Naive B cell (primary cell): Measurements from ENCODE around the gene GBA2. TPM values are rescaled to one million over a fixed set of nuclear protein-coding genes. Genes with fewer than 3 reads are reported as not detected.

Experiments
- ATAC-seq, 2 donors: fragments of 150-1000 bp; cut with Tn5 transposase; 2 replicates each; pipeline ENCODE4 v1.10.0; 2021; ENCODE audit warnings: low read depth in 2 of 2, mild to moderate bottlenecking in 2 of 2, moderate library complexity in 2 of 2
- DNase-seq: peaks from one replicate; pipeline ENCODE4 v3.0.0; 2022
- H3K27ac Mint-ChIP-seq, 6 donors: one replicate each; pipeline ENCODE4 v1.8.0; 2020 to 2022; ENCODE audit warnings: mild to moderate bottlenecking in 6 of 6, mixed read lengths in 6 of 6, moderate library complexity in 5 of 6, inconsistent platforms in 2 of 6
- H3K27me3 Mint-ChIP-seq, 3 donors: one replicate each; pipeline ENCODE4 v1.8.0; 2021 to 2022; ENCODE audit warnings: mixed read lengths in 3 of 3, mild to moderate bottlenecking in 1 of 3
- H3K36me3 Mint-ChIP-seq, 2 donors: one replicate each; pipeline ENCODE4 v1.8.0; 2020 to 2022; ENCODE audit warnings: mixed read lengths in 2 of 2, inconsistent platforms in 1 of 2, mild to moderate bottlenecking in 1 of 2
- H3K4me1 Mint-ChIP-seq, 3 donors: one replicate each; pipeline ENCODE4 v1.8.0; 2020 to 2022; ENCODE audit warnings: mixed read lengths in 3 of 3, inconsistent platforms in 1 of 3, mild to moderate bottlenecking in 1 of 3, moderate library complexity in 1 of 3
- H3K4me3 Mint-ChIP-seq, 8 donors: one replicate each; pipeline ENCODE4 v1.8.0; 2020 to 2022; ENCODE audit warnings: mild to moderate bottlenecking in 8 of 8, mixed read lengths in 8 of 8, moderate library complexity in 8 of 8, inconsistent platforms in 2 of 8
- H3K9me3 Mint-ChIP-seq, 7 donors: one replicate each; pipeline ENCODE4 v1.8.0; 2020 to 2022; ENCODE audit warnings: mixed read lengths in 7 of 7, mild to moderate bottlenecking in 5 of 7, inconsistent platforms in 2 of 7, moderate library complexity in 1 of 7
- polyA plus RNA-seq, 6 donors: library from polyadenylated mRNA; unstranded; fragments of 300-500 nt; fragmentation: Illumina TruSeq; gene quantifications; one replicate each; pipeline ENCODE4 v1.2.3, GENCODE V29; 2021; ENCODE audit warnings: low read depth in 6 of 6

GBA2 gene
- polyA plus RNA-seq, 6 donors from 2014 or later, result 31.7 to 49.1 (median 39.0) TPM

DNA sequence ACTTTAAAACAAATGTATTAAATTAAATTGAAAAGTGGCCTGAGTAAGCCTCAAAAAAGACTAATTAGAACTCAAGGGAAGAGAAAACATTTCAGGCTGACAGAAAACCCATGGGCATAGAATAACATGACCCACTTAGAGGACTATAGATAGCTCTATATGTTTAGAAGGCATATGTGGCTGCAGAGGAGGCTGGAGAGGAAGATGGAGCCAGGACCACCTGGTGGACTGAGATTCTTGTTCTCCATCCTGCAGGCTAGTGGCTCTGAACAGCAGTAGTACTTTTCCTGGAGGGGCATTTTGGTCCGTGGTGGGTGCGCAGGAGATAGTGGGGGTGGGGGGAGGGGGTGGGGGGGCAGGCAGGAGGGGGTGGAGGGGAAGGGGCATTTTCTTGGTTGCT is 32.0 kb upstream of the GBA2 start:
- no peak for ATAC-seq
- peaks cover 0 to 7% (median 0%) of the 10 kb centered on the region in 7 donors for H3K9me3 Mint-ChIP-seq
- no peak for DNase-seq
- peak overlapping the region in 1 of 6 donors; percentile 39 for H3K27ac Mint-ChIP-seq
- H3K4me1 Mint-ChIP-seq, result peaks cover 4 to 12% (median 10%) of the 10 kb centered on the region in 3 donors
- no peaks in the 10 kb centered on the region for H3K27me3 Mint-ChIP-seq
- H3K36me3 Mint-ChIP-seq, result peaks cover 16 to 17% of the 10 kb centered on the region in 2 donors
- H3K4me3 Mint-ChIP-seq, result no peak overlapping the region

DNA sequence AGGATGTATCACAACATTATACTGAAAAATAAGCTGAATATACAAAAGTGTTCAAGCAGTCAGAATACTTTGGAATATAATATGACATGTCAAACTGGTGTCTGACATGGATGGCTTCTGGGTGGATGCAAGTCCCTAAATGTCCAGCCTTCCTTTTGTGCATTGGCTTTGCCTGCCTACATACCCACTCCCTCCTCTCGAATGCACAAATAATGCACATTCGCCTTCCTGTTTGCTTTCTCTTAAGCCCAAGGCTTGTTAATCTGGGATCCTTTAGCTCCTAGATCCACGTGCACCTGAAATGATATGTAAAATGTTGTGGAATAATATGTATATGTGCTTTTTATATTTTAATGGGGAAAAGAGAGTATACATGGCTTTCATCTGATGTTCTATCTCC is 29.5 kb upstream of the GBA2 start:
- Mint-ChIP-seq H3K27ac (peak overlapping the region in 1 of 6 donors; percentile 22), H3K36me3 (peaks cover 3 to 8% of the 10 kb centered on the region in 2 donors), H3K4me1 (peaks cover 17 to 29% (median 22%) of the 10 kb centered on the region in 3 donors), H3K9me3 (peaks cover 0 to 2% (median 0%) of the 10 kb centered on the region in 7 donors), H3K27me3 (no peaks in the 10 kb centered on the region), H3K4me3 (no peak overlapping the region)
- no peak for ATAC-seq
- no peak for DNase-seq

DNA sequence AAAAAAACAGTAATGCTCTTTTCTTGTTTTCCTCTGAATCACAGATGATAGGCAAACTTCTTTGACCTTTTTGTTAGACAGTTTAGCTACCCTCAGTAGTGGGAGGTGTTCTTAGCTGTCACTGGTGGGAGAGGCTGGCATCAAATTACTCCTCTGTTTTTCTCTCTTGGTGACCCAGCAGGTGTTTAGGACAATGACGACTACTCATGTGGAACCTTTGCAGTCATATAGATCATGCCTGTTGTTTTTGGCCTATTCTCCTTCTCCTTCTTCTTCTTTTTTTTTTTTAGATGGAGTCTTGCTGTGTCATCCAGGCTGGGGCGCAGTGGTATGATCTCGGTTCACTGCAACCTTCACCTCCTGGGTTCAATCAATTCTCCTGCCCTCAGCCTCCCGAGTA is 27.0 kb upstream of the GBA2 start:
- Mint-ChIP-seq H3K27ac (peak overlapping the region in 4 of 6 donors; percentile 39 to 75 (median 60)), H3K27me3 (no peaks in the 10 kb centered on the region), H3K4me3 (peak overlapping the region in 3 of 8 donors; percentile 21 to 33 (median 30)), H3K9me3 (no peaks in the 10 kb centered on the region), H3K36me3 (peaks cover 0 to 4% of the 10 kb centered on the region in 2 donors), H3K4me1 (peaks cover 17 to 25% (median 22%) of the 10 kb centered on the region in 3 donors)
- DNase-seq (no peak), ATAC-seq (peak; percentile 72 to 75)

DNA sequence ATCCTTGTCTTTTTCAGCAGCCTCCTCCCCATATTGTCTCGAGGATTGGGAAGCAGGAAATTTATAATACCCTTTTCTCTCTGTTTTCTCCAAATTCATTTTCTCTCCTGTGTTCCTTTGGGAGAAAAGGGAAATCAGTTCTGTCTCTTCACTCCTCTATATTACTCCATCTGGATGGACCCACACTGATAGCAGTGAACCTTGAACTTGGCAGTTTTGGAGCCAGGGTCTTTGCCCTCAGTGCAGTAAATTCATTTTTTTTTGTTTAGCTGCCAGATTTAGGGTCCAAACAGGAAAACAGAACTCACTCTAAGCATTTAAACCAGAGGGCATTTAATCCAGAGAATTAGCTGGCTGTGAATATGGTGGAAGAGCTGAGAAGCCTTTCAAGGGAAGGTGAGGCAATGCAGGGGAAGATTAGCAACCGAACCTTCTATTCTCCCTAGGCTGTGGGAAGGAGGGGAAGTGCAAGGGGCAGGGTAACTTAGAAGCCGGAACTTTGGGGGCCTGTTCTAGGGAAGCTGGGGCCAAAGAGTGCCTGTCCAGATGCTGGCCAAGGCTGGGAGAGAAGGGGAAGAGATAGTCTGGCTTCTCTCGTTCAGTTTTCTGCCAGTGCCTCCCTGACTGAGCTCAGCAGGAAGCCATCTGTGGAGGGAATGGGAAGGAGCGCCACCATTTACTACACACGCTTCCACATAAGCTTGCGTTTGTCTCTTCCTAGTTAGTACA is 26.0 kb upstream of the GBA2 start:
- H3K36me3 Mint-ChIP-seq, result peaks cover 0 to 2% of the 10 kb centered on the region in 2 donors
- H3K27me3 Mint-ChIP-seq, result no peaks in the 10 kb centered on the region
- peaks cover 17 to 23% (median 22%) of the 10 kb centered on the region in 3 donors for H3K4me1 Mint-ChIP-seq
- H3K9me3 Mint-ChIP-seq, result no peaks in the 10 kb centered on the region
- no peak for ATAC-seq
- DNase-seq, result no peak
- H3K4me3 Mint-ChIP-seq, result no peak overlapping the region
- peak overlapping the region in 5 of 6 donors; percentile 32 to 81 (median 47) for H3K27ac Mint-ChIP-seq

DNA sequence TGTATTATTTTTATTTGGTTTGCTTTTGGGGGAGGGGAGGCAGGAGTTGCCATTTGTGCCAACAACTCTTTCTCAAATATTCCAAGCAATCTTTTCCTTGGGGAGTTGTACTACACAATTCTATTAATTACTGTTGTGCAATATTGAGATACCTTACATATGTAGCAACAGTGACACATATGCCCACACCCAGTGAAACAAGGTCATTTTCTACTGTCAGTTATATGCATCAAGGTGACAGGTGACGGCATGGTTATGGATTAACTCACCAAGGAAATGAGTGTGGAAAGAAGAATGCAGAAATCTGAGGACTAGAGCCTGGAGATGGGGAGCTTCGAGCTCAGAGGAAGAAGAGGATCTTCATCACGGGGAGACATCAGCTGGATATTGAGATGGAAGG is 22.9 kb upstream of the GBA2 start:
- Mint-ChIP-seq H3K4me1 (peaks cover 13 to 31% (median 31%) of the 10 kb centered on the region in 3 donors), H3K4me3 (no peak overlapping the region), H3K27ac (no peak overlapping the region), H3K27me3 (no peaks in the 10 kb centered on the region), H3K36me3 (no peaks in the 10 kb centered on the region), H3K9me3 (no peaks in the 10 kb centered on the region)
- ATAC-seq (no peak), DNase-seq (no peak)

DNA sequence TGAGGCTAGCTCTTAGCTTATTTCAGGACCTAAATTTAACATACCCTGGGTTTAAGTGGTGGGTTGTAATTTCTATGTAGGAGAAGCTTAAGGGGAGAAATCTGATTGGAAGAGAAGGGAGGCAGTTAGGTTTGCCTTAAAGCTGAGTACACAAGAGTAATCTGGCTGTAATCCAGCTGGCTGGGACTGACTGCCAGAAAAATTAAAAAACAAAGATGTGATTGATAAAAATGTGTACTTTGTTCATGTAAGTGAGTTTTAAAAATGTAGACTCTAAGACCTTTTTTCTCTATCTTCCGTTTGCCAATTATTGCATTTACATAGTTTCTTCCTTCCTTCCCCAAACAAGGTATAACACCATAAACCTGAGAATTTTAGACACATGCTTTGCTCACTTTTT is 22.5 kb upstream of the GBA2 start:
- no peak for DNase-seq
- Mint-ChIP-seq H3K4me1 (peaks cover 13 to 31% (median 31%) of the 10 kb centered on the region in 3 donors), H3K36me3 (no peaks in the 10 kb centered on the region), H3K27ac (no peak overlapping the region), H3K4me3 (no peak overlapping the region), H3K9me3 (no peaks in the 10 kb centered on the region), H3K27me3 (no peaks in the 10 kb centered on the region)
- no peak for ATAC-seq

DNA sequence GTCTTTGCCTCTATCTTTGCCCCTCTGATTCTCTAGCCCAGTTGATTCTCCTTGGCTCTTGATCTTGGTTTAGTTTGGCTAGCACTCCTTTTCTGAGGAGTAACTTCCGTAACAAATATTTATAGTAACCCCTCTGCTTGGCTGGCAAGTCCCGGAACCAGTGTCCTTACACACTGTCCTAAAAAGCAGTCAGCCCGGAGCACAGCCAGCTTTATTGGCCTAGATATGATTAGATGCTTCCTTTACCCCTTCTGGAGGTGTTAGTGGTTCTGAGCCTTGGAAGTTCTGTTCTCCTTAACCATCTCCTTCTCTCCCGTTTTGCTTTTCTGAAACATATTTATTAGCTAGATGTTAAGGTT is 22.0 kb upstream of the GBA2 start:
- DNase-seq (no peak), ATAC-seq (no peak)
- no peaks in the 10 kb centered on the region for H3K36me3 Mint-ChIP-seq
- H3K27me3 Mint-ChIP-seq, result no peaks in the 10 kb centered on the region
- no peak overlapping the region for H3K4me3 Mint-ChIP-seq
- no peak overlapping the region for H3K27ac Mint-ChIP-seq
- no peaks in the 10 kb centered on the region for H3K9me3 Mint-ChIP-seq
- peaks cover 10 to 31% (median 27%) of the 10 kb centered on the region in 3 donors for H3K4me1 Mint-ChIP-seq

DNA sequence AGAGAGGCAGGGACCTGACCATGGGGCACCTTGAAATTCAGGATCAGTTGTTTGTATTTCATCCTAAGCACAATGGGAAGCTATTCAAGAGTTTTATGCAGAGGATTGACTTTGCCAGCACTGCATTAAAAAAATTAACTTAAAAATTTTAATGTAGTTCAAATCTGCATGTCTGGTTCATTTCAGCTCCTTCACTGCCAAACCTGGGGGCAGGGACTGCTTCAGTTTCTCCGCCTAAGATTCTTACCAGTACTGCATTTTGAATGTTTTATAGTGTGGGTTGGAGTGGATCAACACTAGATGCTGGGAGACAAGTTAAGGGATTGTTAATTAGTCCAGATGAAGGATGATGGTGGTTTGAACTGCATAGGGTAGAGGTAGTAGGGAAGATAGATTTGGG is 20.7 kb upstream of the GBA2 start:
- DNase-seq, result no peak
- Mint-ChIP-seq H3K27me3 (no peaks in the 10 kb centered on the region), H3K9me3 (no peaks in the 10 kb centered on the region), H3K36me3 (no peaks in the 10 kb centered on the region), H3K27ac (no peak overlapping the region), H3K4me3 (no peak overlapping the region), H3K4me1 (peaks cover under 1 to 22% (median 14%) of the 10 kb centered on the region in 3 donors)
- no peak for ATAC-seq

DNA sequence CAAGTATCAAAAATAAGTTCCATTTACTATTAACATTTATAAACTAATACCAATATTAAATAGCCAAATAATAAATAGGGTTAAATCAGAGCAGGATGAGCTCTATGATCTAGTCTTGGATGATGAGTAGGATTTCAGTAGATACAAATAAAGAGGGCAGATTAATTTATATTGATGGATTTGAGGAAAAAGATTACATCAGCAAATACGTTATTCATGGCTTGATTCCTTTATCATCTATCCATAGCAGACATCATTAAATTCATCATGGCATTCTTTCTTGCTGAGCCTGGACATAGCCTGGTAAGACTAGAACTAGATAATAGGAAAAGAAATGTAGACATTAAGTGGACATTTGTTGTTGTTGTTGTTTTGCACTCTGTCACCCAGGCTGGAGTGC is 18.4 kb upstream of the GBA2 start:
- DNase-seq, result no peak
- no peak for ATAC-seq
- Mint-ChIP-seq H3K4me3 (no peak overlapping the region), H3K27ac (peak overlapping the region in 1 of 6 donors; percentile 40), H3K4me1 (peaks cover 10 to 21% (median 14%) of the 10 kb centered on the region in 3 donors), H3K36me3 (no peaks in the 10 kb centered on the region), H3K9me3 (no peaks in the 10 kb centered on the region), H3K27me3 (no peaks in the 10 kb centered on the region)

DNA sequence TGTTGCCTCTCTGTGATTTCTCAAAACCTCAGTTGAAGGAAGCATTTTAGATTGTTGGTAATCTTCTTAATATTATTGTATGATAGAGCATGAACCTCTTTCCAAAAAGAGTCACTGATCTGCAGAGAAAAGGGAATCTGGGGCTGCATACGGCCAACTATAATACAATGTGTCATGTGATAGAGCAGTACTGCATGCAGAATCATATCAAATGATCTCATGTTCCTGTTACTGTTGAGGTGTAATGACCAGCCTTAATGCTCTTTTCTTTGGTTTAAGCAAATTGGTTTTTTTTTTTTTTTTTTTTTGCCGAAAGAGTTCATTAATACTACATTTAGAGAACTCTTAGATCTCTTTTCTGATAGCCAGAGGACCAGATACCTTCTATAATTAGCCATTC is 18.0 kb upstream of the GBA2 start:
- H3K27me3 Mint-ChIP-seq, result no peaks in the 10 kb centered on the region
- no peaks in the 10 kb centered on the region for H3K36me3 Mint-ChIP-seq
- peaks cover 10 to 21% (median 17%) of the 10 kb centered on the region in 3 donors for H3K4me1 Mint-ChIP-seq
- peak overlapping the region in 1 of 6 donors; percentile 40 for H3K27ac Mint-ChIP-seq
- no peak for DNase-seq
- no peak for ATAC-seq
- no peak overlapping the region for H3K4me3 Mint-ChIP-seq
- no peaks in the 10 kb centered on the region for H3K9me3 Mint-ChIP-seq

DNA sequence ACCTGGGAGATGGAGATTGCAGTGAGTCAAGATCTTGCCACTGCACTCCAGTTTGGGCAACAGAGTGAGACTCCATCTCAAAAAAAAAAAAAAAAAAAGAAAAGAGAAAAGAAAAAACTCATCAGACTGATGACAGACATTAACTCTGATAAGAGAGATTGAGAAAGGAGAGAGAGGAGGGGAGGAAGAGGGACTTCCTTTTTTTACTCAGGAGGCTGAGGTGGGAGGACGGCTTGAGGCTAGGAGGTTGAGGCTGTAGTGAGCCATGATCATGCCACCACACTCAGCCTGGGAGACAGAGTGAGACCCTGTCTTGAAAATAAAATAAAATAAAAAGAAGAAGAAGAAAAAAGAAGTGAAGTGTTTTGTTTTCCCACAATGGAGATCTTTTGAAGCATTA is 14.8 kb upstream of the GBA2 start:
- peak overlapping the region in 2 of 6 donors; percentile 42 to 93 for H3K27ac Mint-ChIP-seq
- peaks cover 26 to 49% (median 39%) of the 10 kb centered on the region in 3 donors for H3K4me1 Mint-ChIP-seq
- no peaks in the 10 kb centered on the region for H3K9me3 Mint-ChIP-seq
- no peak for ATAC-seq
- H3K36me3 Mint-ChIP-seq, result no peaks in the 10 kb centered on the region
- H3K27me3 Mint-ChIP-seq, result no peaks in the 10 kb centered on the region
- DNase-seq, result no peak
- H3K4me3 Mint-ChIP-seq, result peak overlapping the region in 1 of 8 donors; percentile 10

DNA sequence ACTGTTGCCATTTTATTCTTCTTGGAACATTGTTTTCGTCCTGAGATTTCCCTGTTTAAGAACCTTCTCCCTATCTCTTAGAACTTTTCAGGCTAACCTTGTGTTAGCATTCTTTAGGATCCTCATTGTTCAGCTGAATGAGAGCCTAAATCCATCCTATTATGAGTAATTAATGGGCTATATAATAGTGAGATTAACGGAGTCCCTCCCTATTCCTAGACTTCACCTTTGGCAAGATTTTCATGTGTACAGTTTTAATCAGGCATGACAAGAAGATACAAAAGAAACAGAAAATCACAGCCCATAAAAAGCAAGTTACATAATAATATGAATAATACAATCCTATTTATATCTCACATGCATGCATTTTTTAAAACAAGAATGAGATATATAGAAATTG is 14.2 kb upstream of the GBA2 start:
- Mint-ChIP-seq H3K36me3 (no peaks in the 10 kb centered on the region), H3K27ac (peak overlapping the region in 2 of 6 donors; percentile 41 to 56), H3K4me3 (peak overlapping the region in 1 of 8 donors; percentile 35), H3K9me3 (no peaks in the 10 kb centered on the region), H3K4me1 (peaks cover 31 to 51% (median 39%) of the 10 kb centered on the region in 3 donors), H3K27me3 (no peaks in the 10 kb centered on the region)
- ATAC-seq (no peak), DNase-seq (no peak)

DNA sequence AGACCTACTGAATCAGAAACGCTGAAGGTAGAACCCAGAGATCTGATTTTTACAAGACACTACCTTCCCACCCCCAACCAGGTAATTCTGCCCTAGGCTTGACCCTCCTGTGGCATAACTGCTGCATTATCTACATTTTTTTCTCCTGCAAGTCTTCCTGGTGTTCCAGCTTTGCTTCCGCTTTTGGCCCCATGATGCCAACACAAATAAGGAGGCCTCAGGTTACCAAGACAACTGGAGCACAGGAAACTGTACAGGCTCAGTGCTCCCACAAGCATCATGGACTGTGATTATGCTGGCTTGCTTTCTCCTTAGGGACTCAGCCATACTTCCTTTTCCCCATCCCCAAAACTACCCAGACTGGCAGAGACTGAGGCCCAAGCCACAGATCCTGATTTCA is 11.6 kb upstream of the GBA2 start:
- DNase-seq (no peak), ATAC-seq (no peak)
- Mint-ChIP-seq H3K4me3 (peak overlapping the region in 3 of 8 donors; percentile 29 to 36 (median 32)), H3K27me3 (no peaks in the 10 kb centered on the region), H3K36me3 (no peaks in the 10 kb centered on the region), H3K9me3 (no peaks in the 10 kb centered on the region), H3K4me1 (peaks cover 50 to 61% (median 60%) of the 10 kb centered on the region in 3 donors), H3K27ac (peak overlapping the region in 4 of 6 donors; percentile 12 to 87 (median 44))

DNA sequence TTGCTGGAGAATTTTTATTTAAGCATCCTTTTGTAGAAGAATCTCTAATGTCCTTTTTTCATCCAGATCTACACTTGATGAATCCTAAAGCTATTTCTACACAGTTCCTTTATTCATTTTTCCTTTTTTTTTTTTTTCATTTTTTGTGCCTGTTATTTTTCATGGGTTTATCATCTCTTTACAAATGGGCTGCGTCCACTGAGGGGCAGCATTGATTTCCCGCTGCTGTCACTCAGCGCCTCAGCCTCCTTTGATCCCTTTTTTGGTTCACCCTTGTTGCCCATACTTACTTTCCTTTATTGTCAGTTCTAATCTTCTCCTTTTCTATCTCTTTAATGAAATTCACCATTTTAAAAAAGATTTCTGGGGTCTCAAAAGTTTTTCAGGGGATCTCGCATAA is 10.8 kb upstream of the GBA2 start:
- Mint-ChIP-seq H3K36me3 (no peaks in the 10 kb centered on the region), H3K27ac (peak overlapping the region in 5 of 6 donors; percentile 16 to 76 (median 47)), H3K4me3 (peak overlapping the region in 6 of 8 donors; percentile 31 to 72 (median 60)), H3K4me1 (peaks cover 50 to 67% (median 62%) of the 10 kb centered on the region in 3 donors), H3K27me3 (no peaks in the 10 kb centered on the region), H3K9me3 (no peaks in the 10 kb centered on the region)
- DNase-seq (no peak), ATAC-seq (no peak)
